ENCODE measurements around the gene SH2D7.

SH2D7 gene

GRCh38 chr15:78061963-78062427, 30.4 kb upstream of the SH2D7 start:
- no peak for DNase-seq

GRCh38 chr15:78063217-78063616, 29.1 kb upstream of the SH2D7 start:
- DNase-seq, result peak; percentile 10

- no peak for DNase-seq
Measured at GRCh38 chr15:78063970-78064385, 28.4 kb upstream of the SH2D7 start.

GRCh38 chr15:78064544-78064943, 27.8 kb upstream of the SH2D7 start:
- no peak for DNase-seq

- no peak for DNase-seq
Measured at GRCh38 chr15:78065284-78065872, 27.0 kb upstream of the SH2D7 start.

GRCh38 chr15:78065973-78066946, 26.1 kb upstream of the SH2D7 start:
- no peak for DNase-seq

GRCh38 chr15:78067328-78068228, 24.8 kb upstream of the SH2D7 start:
- peak; percentile 27 for DNase-seq

GRCh38 chr15:78069052-78069414, 23.3 kb upstream of the SH2D7 start:
- no peak for DNase-seq

- no peak for DNase-seq
Measured at GRCh38 chr15:78069462-78070029, 22.8 kb upstream of the SH2D7 start.

- no peak for DNase-seq
Measured at GRCh38 chr15:78070049-78070700, 22.2 kb upstream of the SH2D7 start.

- DNase-seq, result no peak
Measured at GRCh38 chr15:78071383-78071782, 21.0 kb upstream of the SH2D7 start.

GRCh38 chr15:78072080-78072892, 20.1 kb upstream of the SH2D7 start:
- no peak for DNase-seq

- DNase-seq, result no peak
Measured at GRCh38 chr15:78073046-78073787, 19.1 kb upstream of the SH2D7 start.

GRCh38 chr15:78075490-78076230, 16.7 kb upstream of the SH2D7 start:
- no peak for DNase-seq

- DNase-seq, result no peak
Measured at GRCh38 chr15:78076231-78077052, 15.9 kb upstream of the SH2D7 start.

- peak; percentile 24 for DNase-seq
Measured at GRCh38 chr15:78077053-78077870, 15.1 kb upstream of the SH2D7 start, which contains the start of gene TBC1D2B. Gene TBC1D2B, minus strand, starts transcription at chr15:78077711. Its CDS starts 59 bp downstream, at chr15:78077652.

GRCh38 chr15:78077871-78078210, 14.5 kb upstream of the SH2D7 start:
- DNase-seq, result no peak
